ENCODE data around the gene MSH3.

- no peak for TF ChIP-seq CTCF (IDR thresholded peaks at IDR 0.05; ENCODE audit: low read depth, low read length, poor library complexity, severe bottlenecking)
- TF ChIP-seq EZH2phosphoT487 (IDR thresholded peaks at IDR 0.05; ENCODE audit: borderline replicate concordance, low read length): no peak
Observed at GRCh38 chr5:80919678-80920196, 265.3 kb downstream of the MSH3 start.
